ENCODE measurements around the gene FAM241A. TPM values are rescaled to one million over a fixed set of nuclear protein-coding genes. Genes with fewer than 3 reads are reported as not detected.
"Not testable (repeated sequence)": the region's sequence is repeated elsewhere in the genome, so short reads cannot be mapped to it uniquely, and the experiment has no call there.

Gene FAM241A
- total RNA-seq, 1 experiment from 2014 or later, result 0.92 TPM

GRCh38 chr4:112173593-112174558, 28.6 kb downstream of the FAM241A start:
- DNase-seq (ENCODE audit: low spot score), result peak; percentile 53

GRCh38 chr4:112175840-112176239, 30.6 kb downstream of the FAM241A start:
- no peak for DNase-seq (ENCODE audit: low spot score)

GRCh38 chr4:112176596-112176995, 31.3 kb downstream of the FAM241A start:
- no peak for DNase-seq (ENCODE audit: low spot score)

GRCh38 chr4:112178741-112179140, 33.5 kb downstream of the FAM241A start:
- DNase-seq (ENCODE audit: low spot score), result not testable (repeated sequence)

- no peak for DNase-seq (ENCODE audit: low spot score)
Measured at GRCh38 chr4:112181358-112182000, 36.2 kb downstream of the FAM241A start.

- DNase-seq (ENCODE audit: low spot score), result no peak
Measured at GRCh38 chr4:112182604-112183003, 37.4 kb downstream of the FAM241A start.

GRCh38 chr4:112183252-112183651, 38.0 kb downstream of the FAM241A start:
- no peak for DNase-seq (ENCODE audit: low spot score)

GRCh38 chr4:112184438-112184837, 39.2 kb downstream of the FAM241A start:
- DNase-seq (ENCODE audit: low spot score), result no peak

- no peak for DNase-seq (ENCODE audit: low spot score)
Measured at GRCh38 chr4:112185334-112185733, 40.1 kb downstream of the FAM241A start.

GRCh38 chr4:112185740-112186670, 40.8 kb downstream of the FAM241A start:
- no peak for DNase-seq (ENCODE audit: low spot score)

GRCh38 chr4:112189754-112190153, 44.5 kb downstream of the FAM241A start:
- no peak for DNase-seq (ENCODE audit: low spot score)

- DNase-seq (ENCODE audit: low spot score), result no peak
Measured at GRCh38 chr4:112190684-112191083, 45.4 kb downstream of the FAM241A start.

- DNase-seq (ENCODE audit: low spot score), result no peak
Measured at GRCh38 chr4:112196461-112196860, 51.2 kb downstream of the FAM241A start.

- peak; percentile 42 for DNase-seq (ENCODE audit: low spot score)
Measured at GRCh38 chr4:112199041-112199440, 53.8 kb downstream of the FAM241A start.

GRCh38 chr4:112201915-112202505, 56.8 kb downstream of the FAM241A start:
- DNase-seq (ENCODE audit: low spot score), result no peak

GRCh38 chr4:112203593-112203992, 58.3 kb downstream of the FAM241A start:
- no peak for DNase-seq (ENCODE audit: low spot score)

- DNase-seq (ENCODE audit: low spot score), result no peak
Measured at GRCh38 chr4:112206431-112206830, 61.2 kb downstream of the FAM241A start.

GRCh38 chr4:112208137-112209095, 63.2 kb downstream of the FAM241A start:
- DNase-seq (ENCODE audit: low spot score), result not testable (repeated sequence)

- no peak for DNase-seq (ENCODE audit: low spot score)
Measured at GRCh38 chr4:112210777-112211176, 65.5 kb downstream of the FAM241A start.

GRCh38 chr4:112213091-112213490, 67.8 kb downstream of the FAM241A start:
- DNase-seq (ENCODE audit: low spot score), result no peak

All from HT-29 (cell line).